Measurements from ENCODE around the gene SNX21.

Gene SNX21

DNA sequence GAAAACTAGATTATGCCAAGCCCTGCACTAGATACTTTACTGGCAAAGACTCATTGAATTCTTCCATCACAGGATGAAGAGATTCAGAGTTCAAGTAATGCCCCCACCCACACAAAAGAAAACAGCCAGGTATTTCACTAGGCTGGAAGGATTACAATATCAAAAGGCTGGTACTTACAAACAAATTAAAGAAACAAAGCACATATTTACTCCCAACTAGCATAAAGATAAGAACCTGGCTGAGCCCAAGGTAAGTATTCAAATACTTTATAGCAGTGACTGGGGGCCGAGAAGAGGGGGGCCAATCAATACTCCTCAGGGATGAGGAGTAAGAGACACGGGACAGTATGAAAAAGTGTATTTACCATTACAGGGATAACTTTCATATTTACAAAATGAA is 19.9 kb downstream of the SNX21 start:
- Histone ChIP-seq H3K36me3 (ENCODE audit: control insufficient read depth in 1 of 2, insufficient read depth in 2 of 2, low read depth in 1 of 2, low read length in 2 of 2) (peaks cover 18 to 45% of the 10 kb centered on the region in 2 experiments), H2BK15ac (ENCODE audit: low read depth, poor library complexity, severe bottlenecking) (no peak overlapping the region), H2BK120ac (ENCODE audit: low read depth, low read length) (no peak overlapping the region), H3K18ac (ENCODE audit: low read depth in 1 of 2, low read length in 2 of 2) (no peak overlapping the region), H3K27me3 (ENCODE audit: control insufficient read depth in 1 of 2, insufficient read depth in 1 of 2, low read length in 2 of 2) (no peaks in the 10 kb centered on the region), H2BK12ac (ENCODE audit: low read length in 2 of 2) (no peak overlapping the region), H2BK5ac (ENCODE audit: low read depth, low read length, poor library complexity, severe bottlenecking) (no peak overlapping the region), H4K91ac (ENCODE audit: low read length) (no peak overlapping the region), H3K23ac (ENCODE audit: low read length in 2 of 2) (no peak overlapping the region), H2AK5ac (ENCODE audit: low read length, severe bottlenecking) (no peak overlapping the region), H3K4me1 (ENCODE audit: control insufficient read depth, insufficient read depth, low read depth, low read length) (peaks cover 22% of the 10 kb centered on the region), H3K4ac (ENCODE audit: low read depth in 1 of 2, low read length in 2 of 2) (no peak overlapping the region), H3K79me1 (replicated peaks; ENCODE audit: low read length, poor library complexity, severe bottlenecking) (peaks cover 35% of the 10 kb centered on the region), H3K9ac (ENCODE audit: low read length) (no peak overlapping the region), H3K9me3 (ENCODE audit: control insufficient read depth, low read length) (no peaks in the 10 kb centered on the region), H3K14ac (ENCODE audit: low read length in 2 of 2) (no peak overlapping the region), H3K4me2 (ENCODE audit: low read length, poor library complexity, severe bottlenecking) (no peak overlapping the region), H3K27ac (ENCODE audit: low read length, poor library complexity, severe bottlenecking) (no peak overlapping the region), H3K4me3 (ENCODE audit: insufficient read depth in 1 of 2, low read depth in 1 of 2, low read length in 2 of 2) (no peak overlapping the region), H4K8ac (ENCODE audit: low read length) (no peak overlapping the region), H2AFZ (ENCODE audit: low read depth, low read length) (no peak overlapping the region)
- 89% methylated on average over 1 of the region's 2 CpGs for WGBS
- DNase-seq, result no peak

- peak within 1 kb of the TSS; percentile 73 for H3K27ac ChIP-seq (ENCODE audit: low read length, poor library complexity, severe bottlenecking)
- H3K4me1 ChIP-seq (ENCODE audit: control insufficient read depth, insufficient read depth, low read depth, low read length), result peaks cover 23% of the 10 kb centered on the region
- H2AFZ ChIP-seq (ENCODE audit: low read depth, low read length), result peak within 1 kb of the TSS; percentile 83
- H3K27me3 ChIP-seq (ENCODE audit: control insufficient read depth in 1 of 2, insufficient read depth in 1 of 2, low read length in 2 of 2), result no peaks in the 10 kb centered on the region
- peak within 1 kb of the TSS in 1 of 2 experiments; percentile 23 for H3K23ac ChIP-seq (ENCODE audit: low read length in 2 of 2)
- peak within 1 kb of the TSS; percentile 57 for H2AK5ac ChIP-seq (ENCODE audit: low read length, severe bottlenecking)
- peak within 1 kb of the TSS; percentile 78 to 90 for H3K18ac ChIP-seq (ENCODE audit: low read depth in 1 of 2, low read length in 2 of 2)
- H2BK120ac ChIP-seq (ENCODE audit: low read depth, low read length), result peak within 1 kb of the TSS; percentile 38
- H4K91ac ChIP-seq (ENCODE audit: low read length), result peak within 1 kb of the TSS; percentile 34
- H4K8ac ChIP-seq (ENCODE audit: low read length), result peak within 1 kb of the TSS; percentile 96
- H3K9me3 ChIP-seq (ENCODE audit: control insufficient read depth, low read length), result no peaks in the 10 kb centered on the region
- peak within 1 kb of the TSS; percentile 21 to 83 for H3K14ac ChIP-seq (ENCODE audit: low read length in 2 of 2)
- peak; percentile 100 for DNase-seq
- no peak within 1 kb of the TSS for H2BK12ac ChIP-seq (ENCODE audit: low read length in 2 of 2)
- H3K4me3 ChIP-seq (ENCODE audit: insufficient read depth in 1 of 2, low read depth in 1 of 2, low read length in 2 of 2), result peak within 1 kb of the TSS; percentile 79 to 94
- peaks cover 32% of the 10 kb centered on the region for H3K79me1 ChIP-seq (replicated peaks; ENCODE audit: low read length, poor library complexity, severe bottlenecking)
- peaks cover 5 to 21% of the 10 kb centered on the region in 2 experiments for H3K36me3 ChIP-seq (ENCODE audit: control insufficient read depth in 1 of 2, insufficient read depth in 2 of 2, low read depth in 1 of 2, low read length in 2 of 2)
- no peak within 1 kb of the TSS for H2BK5ac ChIP-seq (ENCODE audit: low read depth, low read length, poor library complexity, severe bottlenecking)
- under 1% methylated on average over 35 of the region's 36 CpGs for WGBS
- H3K9ac ChIP-seq (ENCODE audit: low read length), result peak within 1 kb of the TSS; percentile 90
- peak within 1 kb of the TSS in 1 of 2 experiments; percentile 88 for H3K4ac ChIP-seq (ENCODE audit: low read depth in 1 of 2, low read length in 2 of 2)
- peak within 1 kb of the TSS; percentile 77 for H2BK15ac ChIP-seq (ENCODE audit: low read depth, poor library complexity, severe bottlenecking)
- peak within 1 kb of the TSS; percentile 64 for H3K4me2 ChIP-seq (ENCODE audit: low read length, poor library complexity, severe bottlenecking)
These were observed 23.7 kb downstream of the SNX21 start, which contains the start of the genes ACOT8 and ZSWIM3 for GRCh38 chr20:45857114-45857881. Gene ACOT8, minus strand, starts transcription at chr20:45857392. Its CDS starts 77 bp downstream, at chr20:45857315. Gene ZSWIM3, plus strand, starts transcription at chr20:45857614. Its CDS starts 212 bp downstream, at chr20:45857826.

- Histone ChIP-seq H2BK5ac (ENCODE audit: low read depth, low read length, poor library complexity, severe bottlenecking) (no peak overlapping the region), H3K18ac (ENCODE audit: low read depth in 1 of 2, low read length in 2 of 2) (peak overlapping the region; percentile 1 to 34), H3K4me2 (ENCODE audit: low read length, poor library complexity, severe bottlenecking) (peak overlapping the region; percentile 64), H4K8ac (ENCODE audit: low read length) (peak overlapping the region; percentile 96), H3K4me1 (ENCODE audit: control insufficient read depth, insufficient read depth, low read depth, low read length) (peaks cover 23% of the 10 kb centered on the region), H3K9me3 (ENCODE audit: control insufficient read depth, low read length) (no peaks in the 10 kb centered on the region), H2BK15ac (ENCODE audit: low read depth, poor library complexity, severe bottlenecking) (peak overlapping the region; percentile 8), H3K23ac (ENCODE audit: low read length in 2 of 2) (no peak overlapping the region), H3K27me3 (ENCODE audit: control insufficient read depth in 1 of 2, insufficient read depth in 1 of 2, low read length in 2 of 2) (no peaks in the 10 kb centered on the region), H2BK120ac (ENCODE audit: low read depth, low read length) (no peak overlapping the region), H2BK12ac (ENCODE audit: low read length in 2 of 2) (no peak overlapping the region), H3K4me3 (ENCODE audit: insufficient read depth in 1 of 2, low read depth in 1 of 2, low read length in 2 of 2) (peak overlapping the region; percentile 59 to 94), H3K4ac (ENCODE audit: low read depth in 1 of 2, low read length in 2 of 2) (peak overlapping the region in 1 of 2 experiments; percentile 88), H2AFZ (ENCODE audit: low read depth, low read length) (peak overlapping the region; percentile 49), H3K14ac (ENCODE audit: low read length in 2 of 2) (peak overlapping the region in 1 of 2 experiments; percentile 21), H3K9ac (ENCODE audit: low read length) (peak overlapping the region; percentile 90), H3K27ac (ENCODE audit: low read length, poor library complexity, severe bottlenecking) (peak overlapping the region; percentile 12), H3K79me1 (replicated peaks; ENCODE audit: low read length, poor library complexity, severe bottlenecking) (peaks cover 35% of the 10 kb centered on the region), H3K36me3 (ENCODE audit: control insufficient read depth in 1 of 2, insufficient read depth in 2 of 2, low read depth in 1 of 2, low read length in 2 of 2) (peaks cover 5 to 21% of the 10 kb centered on the region in 2 experiments), H4K91ac (ENCODE audit: low read length) (peak overlapping the region; percentile 34), H2AK5ac (ENCODE audit: low read length, severe bottlenecking) (peak overlapping the region; percentile 57)
- 8% methylated on average over 4 of the region's 13 CpGs for WGBS
- DNase-seq, result no peak
These were observed 24.2 kb downstream of the SNX21 start for GRCh38 chr20:45857882-45858216.

DNA sequence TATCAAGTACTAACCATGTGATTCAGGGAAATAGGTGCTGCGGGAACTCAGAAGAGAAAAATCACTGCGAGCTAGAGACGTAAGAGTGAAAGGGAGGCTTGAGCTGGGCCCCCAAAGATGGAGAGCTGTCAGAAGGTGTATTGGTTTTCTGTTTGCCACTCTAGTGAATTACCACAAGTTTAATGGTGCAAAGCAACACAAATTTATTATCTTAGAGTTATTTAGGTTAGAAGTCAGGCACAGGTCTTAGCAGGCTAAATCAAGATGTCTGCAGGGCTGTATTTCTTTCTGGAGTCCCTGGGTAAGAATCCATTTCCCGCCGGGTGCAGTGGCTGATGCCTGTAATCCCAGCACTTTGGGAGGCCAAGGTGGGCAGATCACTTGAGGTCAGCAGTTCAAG is 26.3 kb downstream of the SNX21 start:
- Histone ChIP-seq H3K27me3 (ENCODE audit: control insufficient read depth in 1 of 2, insufficient read depth in 1 of 2, low read length in 2 of 2) (no peaks in the 10 kb centered on the region), H3K9me3 (ENCODE audit: control insufficient read depth, low read length) (no peaks in the 10 kb centered on the region), H3K4me1 (ENCODE audit: control insufficient read depth, insufficient read depth, low read depth, low read length) (peaks cover 21% of the 10 kb centered on the region), H4K8ac (ENCODE audit: low read length) (no peak overlapping the region), H3K36me3 (ENCODE audit: control insufficient read depth in 1 of 2, insufficient read depth in 2 of 2, low read depth in 1 of 2, low read length in 2 of 2) (peaks cover 3% of the 10 kb centered on the region in 2 experiments), H3K18ac (ENCODE audit: low read depth in 1 of 2, low read length in 2 of 2) (no peak overlapping the region), H2AK5ac (ENCODE audit: low read length, severe bottlenecking) (no peak overlapping the region), H2BK120ac (ENCODE audit: low read depth, low read length) (no peak overlapping the region), H2AFZ (ENCODE audit: low read depth, low read length) (no peak overlapping the region), H3K9ac (ENCODE audit: low read length) (no peak overlapping the region), H3K79me1 (replicated peaks; ENCODE audit: low read length, poor library complexity, severe bottlenecking) (peaks cover 27% of the 10 kb centered on the region), H2BK12ac (ENCODE audit: low read length in 2 of 2) (no peak overlapping the region), H2BK5ac (ENCODE audit: low read depth, low read length, poor library complexity, severe bottlenecking) (no peak overlapping the region), H3K23ac (ENCODE audit: low read length in 2 of 2) (no peak overlapping the region), H3K4ac (ENCODE audit: low read depth in 1 of 2, low read length in 2 of 2) (no peak overlapping the region), H2BK15ac (ENCODE audit: low read depth, poor library complexity, severe bottlenecking) (no peak overlapping the region), H4K91ac (ENCODE audit: low read length) (no peak overlapping the region), H3K27ac (ENCODE audit: low read length, poor library complexity, severe bottlenecking) (no peak overlapping the region), H3K14ac (ENCODE audit: low read length in 2 of 2) (no peak overlapping the region), H3K4me3 (ENCODE audit: insufficient read depth in 1 of 2, low read depth in 1 of 2, low read length in 2 of 2) (no peak overlapping the region), H3K4me2 (ENCODE audit: low read length, poor library complexity, severe bottlenecking) (no peak overlapping the region)
- no peak for DNase-seq
- 100% methylated on average over 5 of the region's 5 CpGs for WGBS

Data from mesenchymal stem cell (in vitro differentiated cells and primary cell).